HG03064 (cell line): ENCODE measurements around the gene HES7.
"Not testable (repeated sequence)": the region's sequence is repeated elsewhere in the genome, so short reads cannot be mapped to it uniquely, and the experiment has no call there.

Source experiments
- ATAC-seq: cut with Tn5 transposase; IDR thresholded peaks from one replicate; pipeline ENCODE4 v1.9.1; 2021; ENCODE audit warnings: low read depth; ENCODE audit not compliant: unreplicated experiment

The HES7 gene

GRCh38 chr17:8105957-8106398 lies 17.9 kb downstream of the HES7 start:
- no peak for ATAC-seq

- no peak for ATAC-seq
Observed at GRCh38 chr17:8104911-8105310, 19.0 kb downstream of the HES7 start.

GRCh38 chr17:8103549-8103948 lies 20.4 kb downstream of the HES7 start:
- no peak for ATAC-seq

GRCh38 chr17:8101721-8102120 lies 22.2 kb downstream of the HES7 start:
- ATAC-seq, result no peak

GRCh38 chr17:8100763-8101162 lies 23.1 kb downstream of the HES7 start:
- ATAC-seq, result no peak

GRCh38 chr17:8100111-8100510 lies 23.8 kb downstream of the HES7 start:
- no peak for ATAC-seq

- no peak for ATAC-seq
Observed at GRCh38 chr17:8096541-8096940, 27.4 kb downstream of the HES7 start.

GRCh38 chr17:8095361-8095760 lies 28.5 kb downstream of the HES7 start:
- no peak for ATAC-seq

GRCh38 chr17:8091033-8091687 lies 32.7 kb downstream of the HES7 start:
- ATAC-seq, result no peak

GRCh38 chr17:8089728-8090127 lies 34.2 kb downstream of the HES7 start:
- ATAC-seq, result no peak

GRCh38 chr17:8087952-8088230 lies 36.0 kb downstream of the HES7 start:
- ATAC-seq, result no peak

GRCh38 chr17:8087075-8087951 lies 36.6 kb downstream of the HES7 start, which contains the start of gene ALOX12B:
ALOX12B (minus strand) TSS chr17:8087716; CDS start chr17:8087442, 274 bp downstream.
- no peak for ATAC-seq

- ATAC-seq, result no peak
Observed at GRCh38 chr17:8084250-8084649, 39.7 kb downstream of the HES7 start.

- ATAC-seq, result no peak
Observed at GRCh38 chr17:8082292-8082691, 41.6 kb downstream of the HES7 start.

- ATAC-seq, result no peak
Observed at GRCh38 chr17:8081876-8082275, 42.0 kb downstream of the HES7 start.

- no peak for ATAC-seq
Observed at GRCh38 chr17:8080799-8081219, 43.1 kb downstream of the HES7 start.

- ATAC-seq, result no peak
Observed at GRCh38 chr17:8080208-8080798, 43.6 kb downstream of the HES7 start.

- peak; percentile 64 for ATAC-seq
Observed at GRCh38 chr17:8079291-8080207, 44.4 kb downstream of the HES7 start.

GRCh38 chr17:8077939-8078338 lies 46.0 kb downstream of the HES7 start:
- ATAC-seq, result not testable (repeated sequence)

GRCh38 chr17:8076502-8077266 lies 47.2 kb downstream of the HES7 start:
- no peak for ATAC-seq
